Gastrocnemius medialis (tissue), 4 donors: ENCODE data around the gene PACS2.

ENCODE experiments used
- CTCF ChIP-seq, 5 experiments: fragments of 450-650 bp in 3 of 5; fragments of 200-600 bp in 2 of 5; sonication (generic) in 2 of 5; IDR thresholded peaks in 4 of 5; conservative IDR thresholded peaks in 1 of 5; 1 replicate in 4 of 5; 2 replicates in 1 of 5; pipeline ENCODE4 v1.5.1; 2016 to 2019; ENCODE audit warnings: antibody characterized with exemption in 5 of 5, mild to moderate bottlenecking in 3 of 5, moderate library complexity in 3 of 5
- POLR2A ChIP-seq, 2 donors: fragments of 450-650 bp; IDR thresholded peaks; one replicate each; pipeline ENCODE4 v1.6.1; 2017; ENCODE audit warnings: antibody characterized with exemption in 2 of 2, mild to moderate bottlenecking in 2 of 2, moderate library complexity in 2 of 2

- TF ChIP-seq CTCF (IDR thresholded peaks at IDR 0.05 in 4 of 5, conservative IDR thresholded peaks at IDR 0.05 in 1 of 5): no peak
- TF ChIP-seq POLR2A (IDR thresholded peaks at IDR 0.05): no peak
These were observed 126.0 kb downstream of the PACS2 start for GRCh38 chr14:105440554-105440900.
